NCI-H82 treated with DMSO at 0.1 percent for 48 hours (cell line): ENCODE data around the gene PPP5C.
A peak's percentile ranks its signal among the peaks of the same experiment; 100 is the strongest.
"Not testable (repeated sequence)": the region's sequence is repeated elsewhere in the genome, so short reads cannot be mapped to it uniquely, and the experiment has no call there.

ENCODE experiments used
- DNase-seq: peaks from one replicate; lab custom pipeline; 2025; ENCODE audit not compliant: unreplicated experiment; lab: John Stamatoyannopoulos, UW

PPP5C gene

GRCh38 chr19:46346821-46347571 lies at the start of gene PPP5C:
Gene PPP5C, plus strand, starts transcription at chr19:46347087. Its CDS starts 10 bp downstream, at chr19:46347097.
- DNase-seq: peak; percentile 90

GRCh38 chr19:46297700-46298478 lies 49.0 kb upstream of the PPP5C start:
- DNase-seq: no peak

- DNase-seq: no peak
Observed at GRCh38 chr19:46298479-46299003, 48.3 kb upstream of the PPP5C start.

GRCh38 chr19:46299004-46299509 lies 47.8 kb upstream of the PPP5C start:
- DNase-seq: peak; percentile 24

- DNase-seq: no peak
Observed at GRCh38 chr19:46299695-46300094, 47.2 kb upstream of the PPP5C start.

GRCh38 chr19:46303322-46303690 lies 43.6 kb upstream of the PPP5C start:
- no peak for DNase-seq

GRCh38 chr19:46303691-46304397 lies 43.0 kb upstream of the PPP5C start:
- no peak for DNase-seq

- no peak for DNase-seq
Observed at GRCh38 chr19:46306501-46306900, 40.4 kb upstream of the PPP5C start.

GRCh38 chr19:46308510-46308909 lies 38.4 kb upstream of the PPP5C start:
- no peak for DNase-seq

GRCh38 chr19:46309056-46309455 lies 37.8 kb upstream of the PPP5C start:
- DNase-seq: no peak

GRCh38 chr19:46311444-46311843 lies 35.4 kb upstream of the PPP5C start:
- no peak for DNase-seq

GRCh38 chr19:46313540-46314469 lies 33.1 kb upstream of the PPP5C start:
- DNase-seq: not testable (repeated sequence)

GRCh38 chr19:46317339-46317738 lies 29.5 kb upstream of the PPP5C start:
- no peak for DNase-seq

- DNase-seq: no peak
Observed at GRCh38 chr19:46319613-46320012, 27.3 kb upstream of the PPP5C start.

- DNase-seq: no peak
Observed at GRCh38 chr19:46320559-46320958, 26.3 kb upstream of the PPP5C start.

GRCh38 chr19:46321653-46322052 lies 25.2 kb upstream of the PPP5C start:
- DNase-seq: no peak

GRCh38 chr19:46323227-46323626 lies 23.7 kb upstream of the PPP5C start:
- DNase-seq: not testable (repeated sequence)

GRCh38 chr19:46324277-46324676 lies 22.6 kb upstream of the PPP5C start:
- no peak for DNase-seq

- DNase-seq: no peak
Observed at GRCh38 chr19:46326608-46327007, 20.3 kb upstream of the PPP5C start.

GRCh38 chr19:46328079-46328478 lies 18.8 kb upstream of the PPP5C start:
- DNase-seq: no peak
